ENCODE results near the gene TANC1.
"Not testable (repeated sequence)": the region's sequence is repeated elsewhere in the genome, so short reads cannot be mapped to it uniquely, and the experiment has no call there.

The TANC1 gene

GRCh38 chr2:159096302-159096855 is 127.9 kb downstream of the TANC1 start:
- H3K9ac ChIP-seq (ENCODE audit: low read depth, low read length, poor library complexity); H3K23ac ChIP-seq (ENCODE audit: low read depth, low read length, poor library complexity); H2BK15ac ChIP-seq (ENCODE audit: low read length); H3K79me1 ChIP-seq (ENCODE audit: low read depth, low read length); H2AFZ ChIP-seq (ENCODE audit: low read length); H3K27ac ChIP-seq (replicated peaks; ENCODE audit: low read length); DNase-seq (ENCODE audit: low spot score); H4K8ac ChIP-seq (ENCODE audit: low read depth, low read length); H3K27me3 ChIP-seq (ENCODE audit: control insufficient read depth in 3 of 3, insufficient read depth in 3 of 3, low read depth in 1 of 3, low read length in 3 of 3); H2BK5ac ChIP-seq (ENCODE audit: low read length); H3K4ac ChIP-seq (ENCODE audit: low read length); H2BK120ac ChIP-seq (ENCODE audit: low read depth, low read length); H3K4me3 ChIP-seq (ENCODE audit: low read length in 2 of 2); H3K14ac ChIP-seq (ENCODE audit: low read length); H3K18ac ChIP-seq (ENCODE audit: low read length); H4K91ac ChIP-seq (ENCODE audit: low read depth, low read length, poor library complexity); H2AK5ac ChIP-seq (ENCODE audit: low read depth, low read length); H2BK12ac ChIP-seq (ENCODE audit: low read length); H3K4me2 ChIP-seq (ENCODE audit: insufficient read depth, low read length, poor library complexity, severe bottlenecking); H3K4me1 ChIP-seq (ENCODE audit: control insufficient read depth in 2 of 2, insufficient read depth in 1 of 2, low read depth in 1 of 2, low read length in 2 of 2): not testable (repeated sequence)
- no CpG with 5 or more reads among the region's 8 CpGs for WGBS, 2 donors (ENCODE audit: extremely low coverage in 2 of 2, insufficient read length in 2 of 2, insufficient replicate concordance in 1 of 2)
- H3K9me3 ChIP-seq (replicated peaks in 1 of 2; ENCODE audit: control insufficient read depth in 2 of 2, insufficient read depth in 1 of 2, low read depth in 1 of 2, low read length in 2 of 2): peaks cover 2 to 11% of the 10 kb centered on the region in 2 donors
- peaks cover 1 to 24% of the 10 kb centered on the region in 2 donors for H3K36me3 ChIP-seq (replicated peaks in 1 of 2; ENCODE audit: control insufficient read depth in 2 of 2, insufficient read depth in 2 of 2, low read length in 2 of 2)

- H2BK5ac ChIP-seq (ENCODE audit: low read length): no peak overlapping the region
- H3K36me3 ChIP-seq (replicated peaks in 1 of 2; ENCODE audit: control insufficient read depth in 2 of 2, insufficient read depth in 2 of 2, low read length in 2 of 2): peaks cover 1 to 24% of the 10 kb centered on the region in 2 donors
- no peak overlapping the region for H3K27ac ChIP-seq (replicated peaks; ENCODE audit: low read length)
Measured at GRCh38 chr2:159096901-159097300, 128.5 kb downstream of the TANC1 start.

DNA sequence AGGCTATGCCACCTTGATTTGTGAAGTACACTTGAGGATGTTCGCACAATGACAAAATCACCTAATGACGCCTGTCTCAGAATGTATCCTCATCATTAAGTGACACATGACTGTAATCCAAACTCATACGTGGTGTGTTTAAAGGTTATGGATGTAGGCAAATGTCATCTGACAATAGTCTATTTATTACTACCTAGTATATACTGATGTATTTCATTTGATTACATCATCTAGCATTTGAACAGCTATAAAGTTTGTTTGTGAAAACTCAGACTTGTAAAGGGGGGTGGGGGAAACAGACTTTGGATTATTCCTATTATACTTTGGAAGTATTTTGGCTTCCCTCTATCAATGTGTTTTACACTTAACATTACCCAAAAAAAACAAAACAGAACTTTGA is 129.9 kb downstream of the TANC1 start:
- Histone ChIP-seq H3K23ac (ENCODE audit: low read depth, low read length, poor library complexity) (no peak overlapping the region), H3K18ac (ENCODE audit: low read length) (no peak overlapping the region), H3K4me2 (ENCODE audit: insufficient read depth, low read length, poor library complexity, severe bottlenecking) (no peak overlapping the region), H2AFZ (ENCODE audit: low read length) (no peak overlapping the region), H3K27me3 (ENCODE audit: control insufficient read depth in 3 of 3, insufficient read depth in 3 of 3, low read depth in 1 of 3, low read length in 3 of 3) (no peaks in the 10 kb centered on the region), H3K14ac (ENCODE audit: low read length) (no peak overlapping the region), H4K91ac (ENCODE audit: low read depth, low read length, poor library complexity) (no peak overlapping the region), H2BK12ac (ENCODE audit: low read length) (no peak overlapping the region), H4K8ac (ENCODE audit: low read depth, low read length) (no peak overlapping the region), H3K36me3 (replicated peaks in 1 of 2; ENCODE audit: control insufficient read depth in 2 of 2, insufficient read depth in 2 of 2, low read length in 2 of 2) (peaks cover 1 to 24% of the 10 kb centered on the region in 2 donors), H3K4me1 (ENCODE audit: control insufficient read depth in 2 of 2, insufficient read depth in 1 of 2, low read depth in 1 of 2, low read length in 2 of 2) (no peaks in the 10 kb centered on the region), H3K4me3 (ENCODE audit: low read length in 2 of 2) (no peak overlapping the region), H3K9me3 (replicated peaks in 1 of 2; ENCODE audit: control insufficient read depth in 2 of 2, insufficient read depth in 1 of 2, low read depth in 1 of 2, low read length in 2 of 2) (peaks cover 2 to 11% of the 10 kb centered on the region in 2 donors), H3K4ac (ENCODE audit: low read length) (no peak overlapping the region), H3K79me1 (ENCODE audit: low read depth, low read length) (no peaks in the 10 kb centered on the region), H3K9ac (ENCODE audit: low read depth, low read length, poor library complexity) (no peak overlapping the region), H2BK5ac (ENCODE audit: low read length) (no peak overlapping the region), H3K27ac (replicated peaks; ENCODE audit: low read length) (no peak overlapping the region), H2AK5ac (ENCODE audit: low read depth, low read length) (no peak overlapping the region), H2BK120ac (ENCODE audit: low read depth, low read length) (no peak overlapping the region), H2BK15ac (ENCODE audit: low read length) (no peak overlapping the region)
- no peak for DNase-seq (ENCODE audit: low spot score)
- WGBS, 2 donors (ENCODE audit: extremely low coverage in 2 of 2, insufficient read length in 2 of 2, insufficient replicate concordance in 1 of 2): no CpG with 5 or more reads among the region's 3 CpGs

More at GRCh38 chr2:159096901-159097300, 128.5 kb downstream of the TANC1 start:
- Histone ChIP-seq H3K9ac (ENCODE audit: low read depth, low read length, poor library complexity) (no peak overlapping the region), H3K27me3 (ENCODE audit: control insufficient read depth in 3 of 3, insufficient read depth in 3 of 3, low read depth in 1 of 3, low read length in 3 of 3) (no peaks in the 10 kb centered on the region), H3K4ac (ENCODE audit: low read length) (no peak overlapping the region), H2BK120ac (ENCODE audit: low read depth, low read length) (no peak overlapping the region), H3K79me1 (ENCODE audit: low read depth, low read length) (no peaks in the 10 kb centered on the region), H3K4me3 (ENCODE audit: low read length in 2 of 2) (no peak overlapping the region), H2BK15ac (ENCODE audit: low read length) (no peak overlapping the region), H2AFZ (ENCODE audit: low read length) (no peak overlapping the region), H3K23ac (ENCODE audit: low read depth, low read length, poor library complexity) (no peak overlapping the region), H3K9me3 (replicated peaks in 1 of 2; ENCODE audit: control insufficient read depth in 2 of 2, insufficient read depth in 1 of 2, low read depth in 1 of 2, low read length in 2 of 2) (peaks cover 2 to 11% of the 10 kb centered on the region in 2 donors), H3K14ac (ENCODE audit: low read length) (no peak overlapping the region), H4K91ac (ENCODE audit: low read depth, low read length, poor library complexity) (no peak overlapping the region), H3K4me1 (ENCODE audit: control insufficient read depth in 2 of 2, insufficient read depth in 1 of 2, low read depth in 1 of 2, low read length in 2 of 2) (no peaks in the 10 kb centered on the region), H2AK5ac (ENCODE audit: low read depth, low read length) (no peak overlapping the region), H3K18ac (ENCODE audit: low read length) (no peak overlapping the region), H4K8ac (ENCODE audit: low read depth, low read length) (no peak overlapping the region), H3K4me2 (ENCODE audit: insufficient read depth, low read length, poor library complexity, severe bottlenecking) (no peak overlapping the region), H2BK12ac (ENCODE audit: low read length) (no peak overlapping the region)
- DNase-seq (ENCODE audit: low spot score): no peak
- WGBS, 2 donors (ENCODE audit: extremely low coverage in 2 of 2, insufficient read length in 2 of 2, insufficient replicate concordance in 1 of 2): no CpG with 5 or more reads among the region's 1 CpG

DNA sequence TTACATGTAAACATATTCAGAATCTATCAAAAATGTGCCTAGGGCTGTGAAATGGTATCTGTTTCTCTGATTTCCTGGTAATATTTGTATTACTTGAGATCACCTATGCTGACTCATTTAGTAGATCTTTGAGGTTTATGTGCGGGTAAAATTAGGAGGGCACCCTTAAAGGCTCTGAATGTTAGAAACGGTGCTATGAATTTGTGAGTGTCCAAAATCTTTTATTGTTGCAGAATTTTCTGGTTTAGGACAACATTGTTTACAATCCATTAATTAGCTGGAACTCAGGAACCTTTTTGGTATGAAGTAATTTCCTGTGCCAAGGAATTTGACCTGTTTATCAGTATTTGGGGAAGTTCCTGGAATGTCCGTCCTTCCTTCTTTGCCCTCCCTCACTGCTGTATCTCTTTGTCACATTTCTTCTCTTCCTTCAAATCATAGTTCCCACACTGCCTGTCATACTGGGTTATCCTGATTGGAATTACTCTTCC is 130.5 kb downstream of the TANC1 start:
- H4K8ac ChIP-seq (ENCODE audit: low read depth, low read length): no peak overlapping the region
- peaks cover 2 to 11% of the 10 kb centered on the region in 2 donors for H3K9me3 ChIP-seq (replicated peaks in 1 of 2; ENCODE audit: control insufficient read depth in 2 of 2, insufficient read depth in 1 of 2, low read depth in 1 of 2, low read length in 2 of 2)
- no peak for DNase-seq (ENCODE audit: low spot score)
- no peak overlapping the region for H3K14ac ChIP-seq (ENCODE audit: low read length)
- no peak overlapping the region for H2AK5ac ChIP-seq (ENCODE audit: low read depth, low read length)
- no peak overlapping the region for H2BK5ac ChIP-seq (ENCODE audit: low read length)
- H2BK120ac ChIP-seq (ENCODE audit: low read depth, low read length): no peak overlapping the region
- H3K4me1 ChIP-seq (ENCODE audit: control insufficient read depth in 2 of 2, insufficient read depth in 1 of 2, low read depth in 1 of 2, low read length in 2 of 2): no peaks in the 10 kb centered on the region
- no peak overlapping the region for H2AFZ ChIP-seq (ENCODE audit: low read length)
- H3K23ac ChIP-seq (ENCODE audit: low read depth, low read length, poor library complexity): no peak overlapping the region
- H2BK12ac ChIP-seq (ENCODE audit: low read length): no peak overlapping the region
- H3K18ac ChIP-seq (ENCODE audit: low read length): no peak overlapping the region
- no peaks in the 10 kb centered on the region for H3K27me3 ChIP-seq (ENCODE audit: control insufficient read depth in 3 of 3, insufficient read depth in 3 of 3, low read depth in 1 of 3, low read length in 3 of 3)
- no peak overlapping the region for H3K4me3 ChIP-seq (ENCODE audit: low read length in 2 of 2)
- no CpG with 5 or more reads among the region's 3 CpGs for WGBS, 2 donors (ENCODE audit: extremely low coverage in 2 of 2, insufficient read length in 2 of 2, insufficient replicate concordance in 1 of 2)
- H3K27ac ChIP-seq (replicated peaks; ENCODE audit: low read length): no peak overlapping the region
- no peak overlapping the region for H2BK15ac ChIP-seq (ENCODE audit: low read length)
- H3K4me2 ChIP-seq (ENCODE audit: insufficient read depth, low read length, poor library complexity, severe bottlenecking): no peak overlapping the region
- no peak overlapping the region for H3K4ac ChIP-seq (ENCODE audit: low read length)
- H4K91ac ChIP-seq (ENCODE audit: low read depth, low read length, poor library complexity): no peak overlapping the region
- H3K9ac ChIP-seq (ENCODE audit: low read depth, low read length, poor library complexity): no peak overlapping the region
- peaks cover 1 to 24% of the 10 kb centered on the region in 2 donors for H3K36me3 ChIP-seq (replicated peaks in 1 of 2; ENCODE audit: control insufficient read depth in 2 of 2, insufficient read depth in 2 of 2, low read length in 2 of 2)
- H3K79me1 ChIP-seq (ENCODE audit: low read depth, low read length): no peaks in the 10 kb centered on the region
